IPS-18a (cell line): ENCODE results near the gene ZNF148.
"Not testable (repeated sequence)": the region's sequence is repeated elsewhere in the genome, so short reads cannot be mapped to it uniquely, and the experiment has no call there.

Experiments used
- H3K27ac ChIP-seq: one replicate; pipeline ENCODE4 v1.5.1; 2013; ENCODE audit warnings: low read length
- H3K27me3 ChIP-seq: one replicate; pipeline ENCODE4 v1.6.1; 2013; ENCODE audit warnings: mild to moderate bottlenecking, low read length; ENCODE audit not compliant: control insufficient read depth, insufficient read depth
- H3K36me3 ChIP-seq: one replicate; pipeline ENCODE4 v1.6.1; 2013; ENCODE audit warnings: low read depth, low read length; ENCODE audit not compliant: control insufficient read depth
- H3K4me1 ChIP-seq: one replicate; pipeline ENCODE4 v1.6.1; 2013; ENCODE audit warnings: low read depth, low read length; ENCODE audit not compliant: control insufficient read depth
- H3K4me3 ChIP-seq: one replicate; pipeline ENCODE4 v1.5.1; 2013; ENCODE audit warnings: low read length
- H3K9ac ChIP-seq: one replicate; pipeline ENCODE4 v1.6.1; 2013; ENCODE audit warnings: mild to moderate bottlenecking, low read length, moderate library complexity
- H3K9me3 ChIP-seq: one replicate; pipeline ENCODE4 v1.6.1; 2013; ENCODE audit warnings: low read depth, low read length; ENCODE audit not compliant: control insufficient read depth

The ZNF148 gene

DNA sequence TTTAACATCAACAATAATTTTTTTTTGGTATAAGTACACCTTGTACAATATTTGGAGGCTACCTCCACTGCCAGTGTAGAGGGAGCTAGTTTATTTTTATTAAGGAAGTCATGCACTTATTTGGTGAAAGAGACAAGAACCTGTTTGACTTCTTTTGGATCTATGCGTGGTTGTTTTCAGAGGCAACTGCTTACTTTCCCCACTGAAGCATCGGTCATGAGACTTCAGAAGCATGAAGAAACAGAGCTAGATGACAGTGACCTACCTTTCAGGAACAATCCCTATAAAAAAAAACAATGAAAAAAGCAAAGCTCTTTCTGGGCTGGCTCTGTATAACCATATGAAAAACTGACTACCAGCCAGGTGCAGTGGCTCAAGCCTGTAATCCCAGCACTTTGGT is 20.0 kb upstream of the ZNF148 start:
- Histone ChIP-seq H3K27ac (no peak overlapping the region), H3K9ac (no peak overlapping the region)

GRCh38 chr3:125394406-125394805 is 19.3 kb upstream of the ZNF148 start:
- Histone ChIP-seq H3K4me1 (no peaks in the 10 kb centered on the region), H3K27ac (no peak overlapping the region), H3K4me3 (no peak overlapping the region), H3K27me3 (no peaks in the 10 kb centered on the region), H3K9ac (no peak overlapping the region), H3K9me3 (no peaks in the 10 kb centered on the region), H3K36me3 (no peaks in the 10 kb centered on the region)

More for the DNA sequence above, 20.0 kb upstream of the ZNF148 start:
- Histone ChIP-seq H3K36me3 (no peaks in the 10 kb centered on the region), H3K4me1 (no peaks in the 10 kb centered on the region), H3K27me3 (no peaks in the 10 kb centered on the region), H3K4me3 (no peak overlapping the region), H3K9me3 (no peaks in the 10 kb centered on the region)

- no peak overlapping the region for H3K4me3 ChIP-seq
- H3K4me1 ChIP-seq: no peaks in the 10 kb centered on the region
- no peaks in the 10 kb centered on the region for H3K36me3 ChIP-seq
- no peak overlapping the region for H3K9ac ChIP-seq
- H3K27me3 ChIP-seq: no peaks in the 10 kb centered on the region
- no peak overlapping the region for H3K27ac ChIP-seq
- H3K9me3 ChIP-seq: no peaks in the 10 kb centered on the region
These were observed 14.2 kb upstream of the ZNF148 start for GRCh38 chr3:125389282-125389681.

GRCh38 chr3:125388369-125388768 is 13.2 kb upstream of the ZNF148 start:
- not testable (repeated sequence) for H3K27me3 ChIP-seq

DNA sequence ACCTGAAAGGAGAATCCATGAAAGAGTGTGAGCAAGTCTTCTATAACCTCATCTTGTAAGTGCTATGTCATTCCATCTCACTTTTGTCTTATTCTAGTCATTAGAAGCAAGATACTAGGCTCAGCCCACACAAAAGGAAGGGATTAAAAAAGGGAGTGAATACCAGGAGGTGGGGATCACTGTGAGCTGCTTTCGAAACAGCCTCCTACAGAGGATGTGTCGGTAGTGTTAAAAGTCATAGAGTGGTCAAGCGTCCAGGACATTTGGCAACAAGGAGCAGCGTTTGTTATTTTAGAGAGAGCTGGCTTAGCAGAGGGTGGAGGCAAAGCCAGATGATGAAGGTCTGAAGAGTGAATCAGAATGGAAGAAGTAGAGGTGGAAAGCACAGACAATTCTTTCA is 11.7 kb upstream of the ZNF148 start:
- Histone ChIP-seq H3K27ac (no peak overlapping the region), H3K9me3 (no peaks in the 10 kb centered on the region), H3K4me1 (no peaks in the 10 kb centered on the region), H3K9ac (no peak overlapping the region), H3K36me3 (no peaks in the 10 kb centered on the region), H3K4me3 (no peak overlapping the region), H3K27me3 (no peaks in the 10 kb centered on the region)

More at GRCh38 chr3:125388369-125388768, 13.2 kb upstream of the ZNF148 start:
- not testable (repeated sequence) for H3K36me3 ChIP-seq, H3K9ac ChIP-seq, H3K9me3 ChIP-seq, H3K27ac ChIP-seq, H3K4me3 ChIP-seq, H3K4me1 ChIP-seq

DNA sequence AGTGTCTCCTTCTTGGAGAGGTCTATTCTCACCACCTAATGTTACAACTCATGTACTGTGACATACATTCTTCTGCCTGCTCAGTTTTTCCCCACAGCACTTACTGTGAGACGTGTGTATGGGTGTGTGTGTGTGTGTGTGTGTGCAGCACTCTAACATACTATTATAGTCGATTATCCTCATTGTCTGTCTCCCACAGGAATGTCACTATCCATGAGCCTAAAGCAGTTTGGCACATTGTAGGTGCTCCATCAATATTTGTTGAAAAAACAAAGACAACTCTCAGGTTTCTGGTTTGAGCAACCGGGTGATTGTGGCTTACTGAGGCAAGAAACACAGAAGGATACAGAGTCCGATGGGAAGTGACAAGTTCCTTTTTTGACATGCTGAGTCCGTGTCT is 8.6 kb upstream of the ZNF148 start:
- no peaks in the 10 kb centered on the region for H3K4me1 ChIP-seq
- H3K27ac ChIP-seq: no peak overlapping the region
- no peaks in the 10 kb centered on the region for H3K27me3 ChIP-seq

GRCh38 chr3:125382298-125382697 is 7.2 kb upstream of the ZNF148 start:
- no peaks in the 10 kb centered on the region for H3K27me3 ChIP-seq
- no peak overlapping the region for H3K4me3 ChIP-seq
- H3K9ac ChIP-seq: no peak overlapping the region
- no peak overlapping the region for H3K27ac ChIP-seq
- no peaks in the 10 kb centered on the region for H3K4me1 ChIP-seq
- H3K36me3 ChIP-seq: no peaks in the 10 kb centered on the region
- no peaks in the 10 kb centered on the region for H3K9me3 ChIP-seq

More for the DNA sequence above, 8.6 kb upstream of the ZNF148 start:
- no peak overlapping the region for H3K4me3 ChIP-seq
- no peak overlapping the region for H3K9ac ChIP-seq
- H3K9me3 ChIP-seq: no peaks in the 10 kb centered on the region
- H3K36me3 ChIP-seq: no peaks in the 10 kb centered on the region

DNA sequence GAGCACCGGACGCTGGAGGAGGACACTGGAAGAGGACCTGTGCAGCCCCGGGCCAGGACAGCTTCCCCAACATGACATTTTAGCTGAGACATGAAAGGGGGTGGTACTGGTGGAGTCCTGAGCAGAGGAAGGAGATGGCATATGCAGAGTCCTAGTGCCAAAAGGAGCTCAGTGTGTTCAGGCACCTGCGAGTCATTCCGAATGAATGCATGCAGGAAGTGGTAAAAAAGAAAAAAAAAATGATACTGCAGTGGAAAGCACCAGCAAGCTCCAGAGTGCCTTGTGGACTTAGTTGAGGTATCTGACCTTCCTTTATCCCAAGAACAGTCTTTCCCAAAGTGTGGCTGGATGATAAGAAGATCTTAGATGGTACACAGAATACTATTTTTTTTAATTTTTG is 6.6 kb upstream of the ZNF148 start:
- no peaks in the 10 kb centered on the region for H3K9me3 ChIP-seq

GRCh38 chr3:125381314-125381713 is 6.2 kb upstream of the ZNF148 start:
- no peaks in the 10 kb centered on the region for H3K9me3 ChIP-seq
- H3K36me3 ChIP-seq: no peaks in the 10 kb centered on the region
- no peak overlapping the region for H3K9ac ChIP-seq
- H3K4me1 ChIP-seq: no peaks in the 10 kb centered on the region
- no peaks in the 10 kb centered on the region for H3K27me3 ChIP-seq
- no peak overlapping the region for H3K27ac ChIP-seq
- no peak overlapping the region for H3K4me3 ChIP-seq

More for the DNA sequence above, 6.6 kb upstream of the ZNF148 start:
- Histone ChIP-seq H3K27ac (no peak overlapping the region), H3K4me3 (no peak overlapping the region), H3K27me3 (no peaks in the 10 kb centered on the region), H3K36me3 (no peaks in the 10 kb centered on the region), H3K9ac (no peak overlapping the region), H3K4me1 (no peaks in the 10 kb centered on the region)

DNA sequence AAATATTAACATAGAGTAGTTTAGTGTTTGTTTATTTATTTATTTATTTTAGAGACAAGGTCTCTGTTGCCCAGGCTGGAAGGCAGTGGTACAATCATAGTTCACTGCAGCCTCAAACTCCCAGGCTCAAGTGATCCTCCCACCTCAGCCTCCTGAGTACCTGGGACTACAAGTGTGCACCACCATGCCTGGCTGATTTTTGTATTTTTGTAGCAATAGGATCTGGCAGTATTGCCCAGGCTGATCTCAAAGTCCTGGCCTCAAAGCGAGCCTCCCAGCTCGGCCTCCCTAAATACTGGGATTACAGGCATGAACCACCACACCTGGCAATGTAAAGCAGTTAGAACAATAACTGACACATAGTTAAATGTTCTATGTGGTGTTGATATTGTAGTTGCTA is 4.4 kb upstream of the ZNF148 start:
- Histone ChIP-seq H3K4me1 (peaks cover 5% of the 10 kb centered on the region), H3K36me3 (no peaks in the 10 kb centered on the region), H3K9ac (no peak overlapping the region), H3K9me3 (no peaks in the 10 kb centered on the region), H3K27me3 (no peaks in the 10 kb centered on the region), H3K27ac (no peak overlapping the region), H3K4me3 (no peak overlapping the region)

DNA sequence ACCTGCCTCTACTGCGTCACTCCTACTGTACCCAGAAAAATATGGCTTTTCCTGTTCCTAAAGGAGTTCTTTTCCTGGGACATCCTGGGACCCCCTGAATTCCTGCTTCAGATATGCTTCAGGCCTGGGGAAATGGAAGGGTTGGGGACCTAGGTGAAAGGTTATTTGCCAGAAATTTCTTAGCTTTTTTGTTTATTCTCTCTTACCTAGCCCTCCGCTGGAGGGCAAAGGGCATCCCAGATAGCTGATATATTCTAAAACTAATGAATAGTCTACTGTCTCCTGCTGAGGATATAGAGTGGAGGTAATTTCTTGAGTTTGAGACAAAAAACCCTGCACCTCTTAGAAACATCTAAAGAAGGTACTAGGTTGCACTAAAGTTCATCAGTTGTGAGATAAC is 3.6 kb upstream of the ZNF148 start:
- Histone ChIP-seq H3K4me3 (no peak overlapping the region), H3K9ac (no peak overlapping the region), H3K36me3 (no peaks in the 10 kb centered on the region), H3K27ac (no peak overlapping the region), H3K9me3 (no peaks in the 10 kb centered on the region), H3K27me3 (no peaks in the 10 kb centered on the region), H3K4me1 (peaks cover 5% of the 10 kb centered on the region)

DNA sequence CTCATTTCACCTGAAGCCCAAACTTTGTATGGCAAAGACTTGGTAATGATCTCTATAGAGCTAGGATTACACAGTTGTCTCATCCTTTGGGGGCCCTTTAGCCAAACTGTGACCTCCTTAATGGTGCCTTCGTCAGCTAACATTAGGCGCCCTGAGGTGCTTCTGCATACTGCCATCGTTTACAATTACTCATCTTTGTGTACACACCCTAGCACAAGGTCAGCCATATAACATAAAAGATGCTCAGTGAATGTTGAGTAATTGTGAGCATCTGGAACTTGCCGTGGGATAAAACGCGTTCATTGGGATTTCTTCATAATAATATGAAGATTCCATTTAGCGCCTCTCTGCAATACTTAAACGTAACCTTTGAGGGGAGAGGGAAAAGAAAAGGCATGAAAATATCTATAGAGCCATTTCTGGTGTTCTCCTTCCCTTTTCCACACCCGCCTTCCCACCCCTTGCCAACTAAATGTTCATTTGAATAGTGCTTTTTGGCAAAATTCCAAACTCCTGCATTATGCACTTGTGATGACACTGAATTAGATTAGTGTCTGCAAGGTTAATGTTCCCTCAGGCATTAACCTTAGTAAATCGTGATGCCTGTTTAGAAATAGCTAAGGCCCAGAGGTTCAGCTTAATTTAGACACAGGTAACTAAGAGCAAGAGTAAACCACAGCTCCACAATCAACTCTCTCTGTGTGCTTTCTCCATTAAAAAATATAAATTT is 990 bp upstream of the ZNF148 start:
- no peaks in the 10 kb centered on the region for H3K9me3 ChIP-seq
- peak overlapping the region; percentile 83 for H3K9ac ChIP-seq
- no peaks in the 10 kb centered on the region for H3K36me3 ChIP-seq
- peaks cover 5% of the 10 kb centered on the region for H3K4me1 ChIP-seq
- peak overlapping the region; percentile 84 for H3K4me3 ChIP-seq
- no peaks in the 10 kb centered on the region for H3K27me3 ChIP-seq
- no peak overlapping the region for H3K27ac ChIP-seq
